ENCODE measurements around the gene LAMP5. TPM values are rescaled to one million over a fixed set of nuclear protein-coding genes. Genes with fewer than 3 reads are reported as not detected.

The LAMP5 gene
- total and polyA plus RNA-seq, 4 experiments from 2014 or later: not detected

GRCh38 chr20:9534025-9534424, 19.6 kb downstream of the LAMP5 start:
- no peak overlapping the region for H3K27ac ChIP-seq (ENCODE audit: low read depth, low read length)
- Mint-ChIP-seq H3K4me1 (no peaks in the 10 kb centered on the region), H3K4me3 (no peak overlapping the region), H3K27ac (no peak overlapping the region), H3K9me3 (peaks cover 0 to 14% (median 3%) of the 10 kb centered on the region in 8 donors), H3K27me3 (no peaks in the 10 kb centered on the region), H3K36me3 (no peaks in the 10 kb centered on the region)
- intact Hi-C loops (cut with micrococcal nuclease): no loop called here
- H3K27me3 ChIP-seq (ENCODE audit: insufficient read depth, low read length): no peaks in the 10 kb centered on the region
- no peaks in the 10 kb centered on the region for H3K36me3 ChIP-seq (ENCODE audit: insufficient read depth, low read length)
- POLR2A ChIA-PET (ENCODE audit: partially characterized antibody): no interaction called here
- DNase-seq: no peak
- no peak overlapping the region for H3K4me3 ChIP-seq (ENCODE audit: low read length in 2 of 2)
- H3K9me3 ChIP-seq (ENCODE audit: control insufficient read depth in 1 of 2, low read length in 2 of 2): no peaks in the 10 kb centered on the region
- no peaks in the 10 kb centered on the region for H3K4me1 ChIP-seq (ENCODE audit: insufficient read depth, low read length)
- CTCF ChIA-PET (ENCODE audit: partially characterized antibody): no interaction called here

GRCh38 chr20:9535449-9535848, 21.1 kb downstream of the LAMP5 start:
- H3K4me1 Mint-ChIP-seq: no peaks in the 10 kb centered on the region
- intact Hi-C loops (cut with micrococcal nuclease): no loop called here
- Histone ChIP-seq H3K27me3 (ENCODE audit: insufficient read depth, low read length) (no peaks in the 10 kb centered on the region), H3K27ac (ENCODE audit: low read depth, low read length) (no peak overlapping the region), H3K9me3 (ENCODE audit: control insufficient read depth in 1 of 2, low read length in 2 of 2) (no peaks in the 10 kb centered on the region), H3K36me3 (ENCODE audit: insufficient read depth, low read length) (no peaks in the 10 kb centered on the region), H3K4me1 (ENCODE audit: insufficient read depth, low read length) (no peaks in the 10 kb centered on the region), H3K4me3 (ENCODE audit: low read length in 2 of 2) (no peak overlapping the region)
- no peak for DNase-seq
- peaks cover 0 to 14% (median 2%) of the 10 kb centered on the region in 8 donors for H3K9me3 Mint-ChIP-seq
- no peak overlapping the region for H3K4me3 Mint-ChIP-seq
- H3K27me3 Mint-ChIP-seq: no peaks in the 10 kb centered on the region
- POLR2A ChIA-PET (ENCODE audit: partially characterized antibody): no interaction called here
- H3K36me3 Mint-ChIP-seq: no peaks in the 10 kb centered on the region
- CTCF ChIA-PET (ENCODE audit: partially characterized antibody): no interaction called here
- H3K27ac Mint-ChIP-seq: no peak overlapping the region

GRCh38 chr20:9543214-9543613, 28.8 kb downstream of the LAMP5 start:
- Histone ChIP-seq H3K27ac (ENCODE audit: low read depth, low read length) (no peak overlapping the region), H3K4me1 (ENCODE audit: insufficient read depth, low read length) (no peaks in the 10 kb centered on the region), H3K27me3 (ENCODE audit: insufficient read depth, low read length) (no peaks in the 10 kb centered on the region), H3K9me3 (ENCODE audit: control insufficient read depth in 1 of 2, low read length in 2 of 2) (no peaks in the 10 kb centered on the region), H3K4me3 (ENCODE audit: low read length in 2 of 2) (no peak overlapping the region), H3K36me3 (ENCODE audit: insufficient read depth, low read length) (no peaks in the 10 kb centered on the region)
- Mint-ChIP-seq H3K27me3 (no peaks in the 10 kb centered on the region), H3K27ac (no peak overlapping the region), H3K36me3 (no peaks in the 10 kb centered on the region), H3K4me3 (no peak overlapping the region), H3K9me3 (peaks cover 0 to 6% (median 3%) of the 10 kb centered on the region in 8 donors), H3K4me1 (no peaks in the 10 kb centered on the region)
- CTCF ChIA-PET (ENCODE audit: partially characterized antibody): no interaction called here
- intact Hi-C loops (cut with micrococcal nuclease): no loop called here
- DNase-seq: no peak
- POLR2A ChIA-PET (ENCODE audit: partially characterized antibody): no interaction called here

- H3K36me3 Mint-ChIP-seq: no peaks in the 10 kb centered on the region
- POLR2A ChIA-PET (ENCODE audit: partially characterized antibody): no interaction called here
- H3K4me1 Mint-ChIP-seq: no peaks in the 10 kb centered on the region
- H3K27me3 Mint-ChIP-seq: no peaks in the 10 kb centered on the region
- Histone ChIP-seq H3K36me3 (ENCODE audit: insufficient read depth, low read length) (no peaks in the 10 kb centered on the region), H3K9me3 (ENCODE audit: control insufficient read depth in 1 of 2, low read length in 2 of 2) (no peaks in the 10 kb centered on the region), H3K27ac (ENCODE audit: low read depth, low read length) (no peak overlapping the region), H3K4me1 (ENCODE audit: insufficient read depth, low read length) (no peaks in the 10 kb centered on the region), H3K27me3 (ENCODE audit: insufficient read depth, low read length) (no peaks in the 10 kb centered on the region), H3K4me3 (ENCODE audit: low read length in 2 of 2) (no peak overlapping the region)
- intact Hi-C loops (cut with micrococcal nuclease): no loop called here
- H3K27ac Mint-ChIP-seq: no peak overlapping the region
- H3K9me3 Mint-ChIP-seq: peaks cover 3 to 6% (median 4%) of the 10 kb centered on the region in 8 donors
- DNase-seq: no peak
- H3K4me3 Mint-ChIP-seq: no peak overlapping the region
- CTCF ChIA-PET (ENCODE audit: partially characterized antibody): no interaction called here
Observed at GRCh38 chr20:9550283-9550682, 35.9 kb downstream of the LAMP5 start.

GRCh38 chr20:9550871-9551270, 36.5 kb downstream of the LAMP5 start:
- ChIA-PET POLR2A (ENCODE audit: partially characterized antibody) (no interaction called here), CTCF (ENCODE audit: partially characterized antibody) (no interaction called here)
- no peaks in the 10 kb centered on the region for H3K4me1 ChIP-seq (ENCODE audit: insufficient read depth, low read length)
- no peaks in the 10 kb centered on the region for H3K27me3 Mint-ChIP-seq
- no peaks in the 10 kb centered on the region for H3K27me3 ChIP-seq (ENCODE audit: insufficient read depth, low read length)
- no peak for DNase-seq
- H3K4me1 Mint-ChIP-seq: no peaks in the 10 kb centered on the region
- H3K27ac ChIP-seq (ENCODE audit: low read depth, low read length): no peak overlapping the region
- intact Hi-C loops (cut with micrococcal nuclease): no loop called here
- no peaks in the 10 kb centered on the region for H3K36me3 ChIP-seq (ENCODE audit: insufficient read depth, low read length)
- H3K4me3 Mint-ChIP-seq: no peak overlapping the region
- no peaks in the 10 kb centered on the region for H3K36me3 Mint-ChIP-seq
- H3K4me3 ChIP-seq (ENCODE audit: low read length in 2 of 2): no peak overlapping the region
- H3K9me3 Mint-ChIP-seq: peaks cover 0 to 6% (median 4%) of the 10 kb centered on the region in 8 donors
- H3K27ac Mint-ChIP-seq: no peak overlapping the region
- no peaks in the 10 kb centered on the region for H3K9me3 ChIP-seq (ENCODE audit: control insufficient read depth in 1 of 2, low read length in 2 of 2)

- Mint-ChIP-seq H3K27ac (no peak overlapping the region), H3K36me3 (no peaks in the 10 kb centered on the region), H3K4me3 (no peak overlapping the region), H3K4me1 (no peaks in the 10 kb centered on the region), H3K9me3 (peaks cover 0 to 6% (median 4%) of the 10 kb centered on the region in 8 donors), H3K27me3 (no peaks in the 10 kb centered on the region)
- no peaks in the 10 kb centered on the region for H3K27me3 ChIP-seq (ENCODE audit: insufficient read depth, low read length)
- no peaks in the 10 kb centered on the region for H3K36me3 ChIP-seq (ENCODE audit: insufficient read depth, low read length)
- intact Hi-C loops (cut with micrococcal nuclease): no loop called here
- CTCF ChIA-PET (ENCODE audit: partially characterized antibody): no interaction called here
- H3K4me3 ChIP-seq (ENCODE audit: low read length in 2 of 2): no peak overlapping the region
- DNase-seq: no peak
- H3K27ac ChIP-seq (ENCODE audit: low read depth, low read length): no peak overlapping the region
- POLR2A ChIA-PET (ENCODE audit: partially characterized antibody): no interaction called here
- H3K9me3 ChIP-seq (ENCODE audit: control insufficient read depth in 1 of 2, low read length in 2 of 2): no peaks in the 10 kb centered on the region
- no peaks in the 10 kb centered on the region for H3K4me1 ChIP-seq (ENCODE audit: insufficient read depth, low read length)
Observed at GRCh38 chr20:9551808-9552550, 37.6 kb downstream of the LAMP5 start.

GRCh38 chr20:9555781-9556180, 41.4 kb downstream of the LAMP5 start:
- Histone ChIP-seq H3K27ac (ENCODE audit: low read depth, low read length) (no peak overlapping the region), H3K9me3 (ENCODE audit: control insufficient read depth in 1 of 2, low read length in 2 of 2) (no peaks in the 10 kb centered on the region), H3K27me3 (ENCODE audit: insufficient read depth, low read length) (no peaks in the 10 kb centered on the region), H3K36me3 (ENCODE audit: insufficient read depth, low read length) (no peaks in the 10 kb centered on the region), H3K4me3 (ENCODE audit: low read length in 2 of 2) (no peak overlapping the region), H3K4me1 (ENCODE audit: insufficient read depth, low read length) (no peaks in the 10 kb centered on the region)
- no peak for DNase-seq
- Mint-ChIP-seq H3K4me3 (no peak overlapping the region), H3K36me3 (no peaks in the 10 kb centered on the region), H3K9me3 (peaks cover 0 to 7% (median 4%) of the 10 kb centered on the region in 8 donors), H3K4me1 (no peaks in the 10 kb centered on the region), H3K27me3 (no peaks in the 10 kb centered on the region), H3K27ac (no peak overlapping the region)
- POLR2A ChIA-PET (ENCODE audit: partially characterized antibody): no interaction called here
- intact Hi-C loops (cut with micrococcal nuclease): no loop called here
- CTCF ChIA-PET (ENCODE audit: partially characterized antibody): no interaction called here

- Histone ChIP-seq H3K27ac (ENCODE audit: low read depth, low read length) (no peak overlapping the region), H3K4me3 (ENCODE audit: low read length in 2 of 2) (no peak overlapping the region), H3K27me3 (ENCODE audit: insufficient read depth, low read length) (no peaks in the 10 kb centered on the region), H3K9me3 (ENCODE audit: control insufficient read depth in 1 of 2, low read length in 2 of 2) (no peaks in the 10 kb centered on the region), H3K4me1 (ENCODE audit: insufficient read depth, low read length) (no peaks in the 10 kb centered on the region), H3K36me3 (ENCODE audit: insufficient read depth, low read length) (no peaks in the 10 kb centered on the region)
- Mint-ChIP-seq H3K36me3 (no peaks in the 10 kb centered on the region), H3K4me3 (no peak overlapping the region), H3K27me3 (no peaks in the 10 kb centered on the region), H3K9me3 (peaks cover 0 to 7% (median 4%) of the 10 kb centered on the region in 8 donors), H3K27ac (no peak overlapping the region), H3K4me1 (no peaks in the 10 kb centered on the region)
- intact Hi-C loops (cut with micrococcal nuclease): no loop called here
- ChIA-PET POLR2A (ENCODE audit: partially characterized antibody) (no interaction called here), CTCF (ENCODE audit: partially characterized antibody) (no interaction called here)
- no peak for DNase-seq
Observed at GRCh38 chr20:9557411-9557810, 43.0 kb downstream of the LAMP5 start.
